GM12878 (cell line): Measurements from ENCODE around the gene TIRAP. TPM values are rescaled to one million over a fixed set of nuclear protein-coding genes. Genes with fewer than 3 reads are reported as not detected.
A peak's percentile ranks its signal among the peaks of the same experiment; 100 is the strongest.

Source experiments
- ATAC-seq: fragments of 200-7000 bp; cut with Tn5 transposase; 3 replicates; pipeline ENCODE4 v1.9.1; 2020; ENCODE audit warnings: mild to moderate bottlenecking, moderate library complexity
- BruUV-seq: library from RNA; stranded (reverse); fragments of 400-500 nt; replicated peaks from 2 replicates; lab custom pipeline; 2021; lab: Mats Ljungman, UMichigan
- CTCF ChIA-PET: fragments of 300-600 bp; sonication (Branson Sonifier 250); formaldehyde crosslinking; extraction: SDS; loops from one replicate; lab custom pipeline; 2021; ENCODE audit warnings: inconsistent platforms; lab: Yijun Ruan, JAX
- POLR2A ChIA-PET: fragments of 350-600 bp; formaldehyde crosslinking; extraction: SDS; loops from one replicate; lab custom pipeline; 2021; ENCODE audit warnings: inconsistent platforms; lab: Charles Lee
- RAD21 ChIA-PET: fragments of 300-600 bp; sonication (Branson Sonifier 250); formaldehyde crosslinking; loops from one replicate; lab custom pipeline; 2023; ENCODE audit warnings: antibody characterized with exemption; ENCODE audit not compliant: unreplicated experiment; lab: Charles Lee
- SMC1A ChIA-PET: fragments of 300-600 bp; sonication (Branson Sonifier 250); formaldehyde crosslinking; loops from one replicate; lab custom pipeline; 2023; ENCODE audit not compliant: unreplicated experiment, uncharacterized antibody; lab: Charles Lee
- DNase-seq: peaks from one replicate; pipeline ENCODE4 v3.0.0-alpha.2; 2011; ENCODE audit warnings: low read depth, low spot score
- FAIRE-seq: peaks from 3 replicates; lab custom pipeline; 2011; peaks lifted over from hg19 to GRCh38; lab: Jason Lieb, UNC
- H2AFZ ChIP-seq: 2 replicates; pipeline ENCODE4 v1.6.0; 2011; ENCODE audit warnings: low read depth, low read length, control low read depth; ENCODE audit not compliant: control insufficient read depth
- H3K27ac ChIP-seq: 2 replicates; pipeline ENCODE4 v1.5.1; 2011; ENCODE audit warnings: control low read depth; ENCODE audit not compliant: control insufficient read depth, insufficient read depth
- H3K27me3 ChIP-seq, 2 experiments: replicated peaks in 1 of 2; 2 replicates each; pipeline versions ENCODE4 v1.6.0 to v1.6.1; 2011; ENCODE audit warnings: low read length in 1 of 2; ENCODE audit not compliant: control insufficient read depth in 2 of 2, insufficient read depth in 2 of 2
- H3K36me3 ChIP-seq, 2 experiments: 2 replicates each; pipeline ENCODE4 v1.5.1; 2011; ENCODE audit warnings: low read length in 1 of 2; ENCODE audit not compliant: control insufficient read depth in 2 of 2, insufficient read depth in 2 of 2
- H3K4me1 ChIP-seq: 2 replicates; pipeline ENCODE4 v1.6.1; 2011; ENCODE audit warnings: mild to moderate bottlenecking, low read length, moderate library complexity, mixed read lengths; ENCODE audit not compliant: control insufficient read depth, insufficient read depth
- H3K4me2 ChIP-seq: 2 replicates; pipeline ENCODE4 v1.6.0; 2011; ENCODE audit warnings: control low read depth; ENCODE audit not compliant: control insufficient read depth, insufficient read depth
- H3K4me3 ChIP-seq: fragments of 200-600 bp; sonication (generic); 2 replicates; pipeline ENCODE4 v1.5.1; 2016
- H3K79me2 ChIP-seq: 2 replicates; pipeline ENCODE4 v1.6.0; 2011; ENCODE audit warnings: low read length; ENCODE audit not compliant: control insufficient read depth, insufficient read depth
- H3K9ac ChIP-seq: 2 replicates; pipeline ENCODE4 v1.8.0; 2011; ENCODE audit warnings: low read length, control low read depth, mixed read lengths; ENCODE audit not compliant: control insufficient read depth, insufficient read depth
- H3K9me3 ChIP-seq: replicated peaks from 3 replicates; pipeline ENCODE4 v1.5.1; 2011; ENCODE audit warnings: mild to moderate bottlenecking, low read length; ENCODE audit not compliant: control insufficient read depth, insufficient read depth
- H4K20me1 ChIP-seq: 2 replicates; pipeline ENCODE4 v1.6.0; 2011; ENCODE audit not compliant: control insufficient read depth, insufficient read depth
- ASH2L ChIP-seq: fragments of 300-600, 200-600 bp; sonication (generic); IDR thresholded peaks from 2 replicates; pipeline ENCODE4 v1.6.1; 2017; ENCODE audit warnings: low read depth, mild to moderate bottlenecking, borderline replicate concordance
- CREM ChIP-seq: IDR thresholded peaks from 2 replicates; pipeline ENCODE4 v1.6.1; 2014; ENCODE audit warnings: antibody characterized with exemption, low read depth
- DPF2 ChIP-seq: fragments of 450-650 bp; IDR thresholded peaks from 2 replicates; pipeline ENCODE4 v1.6.1; 2017; ENCODE audit warnings: mild to moderate bottlenecking
- NR2F1 ChIP-seq: fragments of 450-650 bp; conservative IDR thresholded peaks from 2 replicates; pipeline ENCODE4 v1.6.1; 2017; ENCODE audit warnings: mild to moderate bottlenecking
- RAD21 ChIP-seq: IDR thresholded peaks from 2 replicates; pipeline ENCODE4 v1.6.1; 2011; ENCODE audit warnings: mild to moderate bottlenecking, low read depth, low read length, moderate library complexity; ENCODE audit not compliant: insufficient read depth
- RUNX3 ChIP-seq: IDR thresholded peaks from 2 replicates; pipeline ENCODE4 v1.6.1; 2012; ENCODE audit warnings: low read length, inconsistent platforms
- WGBS: methylation state at CpG from one replicate; pipeline ENCODE4 v1.1.6; 2016; ENCODE audit warnings: low lambda C conversion rate; ENCODE audit not compliant: insufficient replicate concordance, insufficient coverage; ENCODE audit errors: missing lambda C conversion rate; 5-methylcytosine and 5-hydroxymethylcytosine counted together
- in situ Hi-C: fragments of 300-500 bp; cut with MboI; formaldehyde crosslinking; loops from 9 replicates; pipeline ENCODE4 v1.14.3; 2018; ENCODE audit warnings: mixed read lengths
- intact Hi-C: fragments of 100-400 bp; cut with micrococcal nuclease; formaldehyde crosslinking; loops from one replicate; pipeline ENCODE4 v1.14.2; 2022; ENCODE audit not compliant: unreplicated experiment
- polyA plus RNA-seq, 11 experiments: library from polyadenylated mRNA; depleted of rRNA in 4 of 11; unstranded in 6 of 11; stranded (reverse) in 5 of 11; fragments of >200 nt; fragmentation: Nextera tagmentation in 4 of 11; fragmentation: Illumina TruSeq in 1 of 11; extraction: Ambion mirVana in 4 of 11; extraction: Trizol in 1 of 11; gene quantifications; 1 replicate in 1 of 11; 2 replicates in 10 of 11; pipeline versions ENCODE4 v1.2.1 to v1.2.3, GENCODE V29; 2011 to 2016; ENCODE audit warnings: inconsistent platforms in 2 of 11, missing spikeins in 2 of 11, low read depth in 1 of 11
- total RNA-seq, 4 experiments: library from RNA; depleted of rRNA in 3 of 4; stranded (reverse); fragments of >200 nt in 3 of 4; fragmentation: Illumina TruSeq in 1 of 4; extraction: Trizol in 1 of 4; gene quantifications; 2 replicates each; pipeline versions ENCODE4 v1.2.1 to v1.2.3, GENCODE V29; 2013 to 2021
- TF ChIP-seq, protein P1 (sequence below): IDR thresholded peaks from 2 replicates; pipeline ENCODE4 v1.6.1; 2012; ENCODE audit warnings: low read length, inconsistent platforms
- TF ChIP-seq, protein P2 (sequence below): fragments of 450-650 bp; conservative IDR thresholded peaks from 2 replicates; pipeline ENCODE4 v1.6.1; 2017; ENCODE audit warnings: mild to moderate bottlenecking, moderate library complexity
- TF ChIP-seq, protein P3 (sequence below): IDR thresholded peaks from 2 replicates; pipeline ENCODE4 v1.6.1; 2011; ENCODE audit warnings: mild to moderate bottlenecking, low read depth, low read length, moderate library complexity; ENCODE audit not compliant: insufficient replicate concordance
- TF ChIP-seq, protein P4 (sequence below): fragments of 450-650 bp; formaldehyde crosslinking; IDR thresholded peaks from 2 replicates; pipeline ENCODE4 v1.4.0; 2020; ENCODE audit warnings: mild to moderate bottlenecking, moderate library complexity
- TF ChIP-seq, protein P5 (sequence below): fragments of 450-650 bp; IDR thresholded peaks from 2 replicates; pipeline ENCODE4 v1.6.1; 2017; ENCODE audit warnings: mild to moderate bottlenecking

Gene TIRAP
- total and polyA plus RNA-seq, 10 of the 15 experiments (the other 5 are each of a cell fraction or from before 2014, with no cell fraction given), result 0.76 to 9.9 (median 4.7) TPM

DNA sequence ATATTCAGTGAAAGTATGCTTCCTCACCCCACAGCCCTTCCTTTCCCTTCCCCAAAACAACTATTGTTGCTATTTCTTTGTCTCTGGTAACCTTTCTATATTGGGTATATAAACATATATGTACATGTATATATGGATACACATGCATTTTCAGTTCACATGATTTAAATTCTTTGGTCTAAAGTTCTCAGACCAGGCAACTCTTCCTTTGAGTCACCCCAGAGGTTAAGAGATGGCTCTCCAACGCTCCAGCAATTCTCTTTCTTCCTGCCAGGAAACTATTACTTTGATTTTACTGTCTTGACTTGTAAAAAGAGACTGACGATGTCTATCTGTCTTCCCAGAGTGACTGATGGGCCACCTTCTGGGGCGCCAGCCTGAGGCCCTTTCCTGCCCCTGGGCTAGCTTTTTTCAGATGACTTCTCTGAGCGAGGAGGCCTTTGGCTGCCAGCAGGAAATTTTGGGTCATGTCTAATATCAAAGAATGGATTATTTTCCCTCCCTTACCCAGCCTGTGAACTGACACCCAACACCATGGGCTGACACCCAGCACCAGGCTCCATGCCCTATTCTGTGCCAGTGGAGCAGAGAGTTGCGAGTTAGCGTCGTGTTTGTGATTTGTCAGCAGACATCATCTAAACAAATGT, 58.2 kb downstream of the TIRAP start (continued):
- no peak for TF ChIP-seq ASH2L
- no peak for TF ChIP-seq DPF2
- TF ChIP-seq RAD21, result no peak
- TF ChIP-seq RUNX3, result peak; percentile 34; the same call in 1 of the 2 replicates
- TF ChIP-seq, all 136 proteins: peak for 7

DNA sequence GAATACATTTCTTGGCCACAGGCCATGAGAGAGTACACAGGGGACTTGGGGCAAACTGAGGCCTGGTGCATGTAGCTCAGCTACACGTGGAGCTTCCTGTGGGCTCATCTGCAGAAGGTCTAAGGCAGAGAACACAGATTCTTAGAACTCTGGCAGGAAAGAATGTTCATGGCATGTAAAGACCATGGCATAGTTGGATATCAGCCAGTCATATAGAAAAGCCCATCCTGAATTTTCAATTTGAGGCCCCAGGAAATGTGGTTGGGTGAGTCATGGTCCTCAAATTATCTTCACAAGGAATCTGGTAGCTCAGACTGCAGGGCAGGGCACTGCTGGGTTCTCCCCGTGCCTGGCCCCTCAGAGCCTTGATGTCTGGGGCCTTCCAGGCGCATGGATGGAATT, 58.9 kb downstream of the TIRAP start:
- Histone ChIP-seq H3K27ac (peak overlapping the region; percentile 39; the same call in 1 of the 2 replicates), H4K20me1 (no peaks in the 10 kb centered on the region), H3K4me3 (no peak overlapping the region), H3K36me3 (peaks cover 30 to 46% of the 10 kb centered on the region in 2 experiments), H3K79me2 (no peaks in the 10 kb centered on the region), H3K4me2 (no peak overlapping the region), H3K9me3 (no peaks in the 10 kb centered on the region), H2AFZ (no peak overlapping the region), H3K9ac (no peak overlapping the region), H3K27me3 (no peaks in the 10 kb centered on the region), H3K4me1 (peaks cover 10% of the 10 kb centered on the region)
- SMC1A ChIA-PET, result no interaction called here
- intact Hi-C loops, result no loop called here
- ATAC-seq (no peak), FAIRE-seq (no peak), DNase-seq (no peak)
- TF ChIP-seq, protein P1, sequence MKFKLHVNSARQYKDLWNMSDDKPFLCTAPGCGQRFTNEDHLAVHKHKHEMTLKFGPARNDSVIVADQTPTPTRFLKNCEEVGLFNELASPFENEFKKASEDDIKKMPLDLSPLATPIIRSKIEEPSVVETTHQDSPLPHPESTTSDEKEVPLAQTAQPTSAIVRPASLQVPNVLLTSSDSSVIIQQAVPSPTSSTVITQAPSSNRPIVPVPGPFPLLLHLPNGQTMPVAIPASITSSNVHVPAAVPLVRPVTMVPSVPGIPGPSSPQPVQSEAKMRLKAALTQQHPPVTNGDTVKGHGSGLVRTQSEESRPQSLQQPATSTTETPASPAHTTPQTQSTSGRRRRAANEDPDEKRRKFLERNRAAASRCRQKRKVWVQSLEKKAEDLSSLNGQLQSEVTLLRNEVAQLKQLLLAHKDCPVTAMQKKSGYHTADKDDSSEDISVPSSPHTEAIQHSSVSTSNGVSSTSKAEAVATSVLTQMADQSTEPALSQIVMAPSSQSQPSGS, result no peak
- TF ChIP-seq, protein P2, sequence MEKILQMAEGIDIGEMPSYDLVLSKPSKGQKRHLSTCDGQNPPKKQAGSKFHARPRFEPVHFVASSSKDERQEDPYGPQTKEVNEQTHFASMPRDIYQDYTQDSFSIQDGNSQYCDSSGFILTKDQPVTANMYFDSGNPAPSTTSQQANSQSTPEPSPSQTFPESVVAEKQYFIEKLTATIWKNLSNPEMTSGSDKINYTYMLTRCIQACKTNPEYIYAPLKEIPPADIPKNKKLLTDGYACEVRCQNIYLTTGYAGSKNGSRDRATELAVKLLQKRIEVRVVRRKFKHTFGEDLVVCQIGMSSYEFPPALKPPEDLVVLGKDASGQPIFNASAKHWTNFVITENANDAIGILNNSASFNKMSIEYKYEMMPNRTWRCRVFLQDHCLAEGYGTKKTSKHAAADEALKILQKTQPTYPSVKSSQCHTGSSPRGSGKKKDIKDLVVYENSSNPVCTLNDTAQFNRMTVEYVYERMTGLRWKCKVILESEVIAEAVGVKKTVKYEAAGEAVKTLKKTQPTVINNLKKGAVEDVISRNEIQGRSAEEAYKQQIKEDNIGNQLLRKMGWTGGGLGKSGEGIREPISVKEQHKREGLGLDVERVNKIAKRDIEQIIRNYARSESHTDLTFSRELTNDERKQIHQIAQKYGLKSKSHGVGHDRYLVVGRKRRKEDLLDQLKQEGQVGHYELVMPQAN, result no peak
- TF ChIP-seq, protein P3, sequence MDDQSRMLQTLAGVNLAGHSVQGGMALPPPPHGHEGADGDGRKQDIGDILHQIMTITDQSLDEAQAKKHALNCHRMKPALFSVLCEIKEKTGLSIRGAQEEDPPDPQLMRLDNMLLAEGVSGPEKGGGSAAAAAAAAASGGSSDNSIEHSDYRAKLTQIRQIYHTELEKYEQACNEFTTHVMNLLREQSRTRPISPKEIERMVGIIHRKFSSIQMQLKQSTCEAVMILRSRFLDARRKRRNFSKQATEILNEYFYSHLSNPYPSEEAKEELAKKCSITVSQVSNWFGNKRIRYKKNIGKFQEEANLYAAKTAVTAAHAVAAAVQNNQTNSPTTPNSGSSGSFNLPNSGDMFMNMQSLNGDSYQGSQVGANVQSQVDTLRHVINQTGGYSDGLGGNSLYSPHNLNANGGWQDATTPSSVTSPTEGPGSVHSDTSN, result no peak
- TF ChIP-seq, protein P4, sequence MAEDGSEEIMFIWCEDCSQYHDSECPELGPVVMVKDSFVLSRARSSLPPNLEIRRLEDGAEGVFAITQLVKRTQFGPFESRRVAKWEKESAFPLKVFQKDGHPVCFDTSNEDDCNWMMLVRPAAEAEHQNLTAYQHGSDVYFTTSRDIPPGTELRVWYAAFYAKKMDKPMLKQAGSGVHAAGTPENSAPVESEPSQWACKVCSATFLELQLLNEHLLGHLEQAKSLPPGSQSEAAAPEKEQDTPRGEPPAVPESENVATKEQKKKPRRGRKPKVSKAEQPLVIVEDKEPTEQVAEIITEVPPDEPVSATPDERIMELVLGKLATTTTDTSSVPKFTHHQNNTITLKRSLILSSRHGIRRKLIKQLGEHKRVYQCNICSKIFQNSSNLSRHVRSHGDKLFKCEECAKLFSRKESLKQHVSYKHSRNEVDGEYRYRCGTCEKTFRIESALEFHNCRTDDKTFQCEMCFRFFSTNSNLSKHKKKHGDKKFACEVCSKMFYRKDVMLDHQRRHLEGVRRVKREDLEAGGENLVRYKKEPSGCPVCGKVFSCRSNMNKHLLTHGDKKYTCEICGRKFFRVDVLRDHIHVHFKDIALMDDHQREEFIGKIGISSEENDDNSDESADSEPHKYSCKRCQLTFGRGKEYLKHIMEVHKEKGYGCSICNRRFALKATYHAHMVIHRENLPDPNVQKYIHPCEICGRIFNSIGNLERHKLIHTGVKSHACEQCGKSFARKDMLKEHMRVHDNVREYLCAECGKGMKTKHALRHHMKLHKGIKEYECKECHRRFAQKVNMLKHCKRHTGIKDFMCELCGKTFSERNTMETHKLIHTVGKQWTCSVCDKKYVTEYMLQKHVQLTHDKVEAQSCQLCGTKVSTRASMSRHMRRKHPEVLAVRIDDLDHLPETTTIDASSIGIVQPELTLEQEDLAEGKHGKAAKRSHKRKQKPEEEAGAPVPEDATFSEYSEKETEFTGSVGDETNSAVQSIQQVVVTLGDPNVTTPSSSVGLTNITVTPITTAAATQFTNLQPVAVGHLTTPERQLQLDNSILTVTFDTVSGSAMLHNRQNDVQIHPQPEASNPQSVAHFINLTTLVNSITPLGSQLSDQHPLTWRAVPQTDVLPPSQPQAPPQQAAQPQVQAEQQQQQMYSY, result no peak
- no peak for TF ChIP-seq CREM
- TF ChIP-seq NR2F1, result no peak
- TF ChIP-seq, protein P5, sequence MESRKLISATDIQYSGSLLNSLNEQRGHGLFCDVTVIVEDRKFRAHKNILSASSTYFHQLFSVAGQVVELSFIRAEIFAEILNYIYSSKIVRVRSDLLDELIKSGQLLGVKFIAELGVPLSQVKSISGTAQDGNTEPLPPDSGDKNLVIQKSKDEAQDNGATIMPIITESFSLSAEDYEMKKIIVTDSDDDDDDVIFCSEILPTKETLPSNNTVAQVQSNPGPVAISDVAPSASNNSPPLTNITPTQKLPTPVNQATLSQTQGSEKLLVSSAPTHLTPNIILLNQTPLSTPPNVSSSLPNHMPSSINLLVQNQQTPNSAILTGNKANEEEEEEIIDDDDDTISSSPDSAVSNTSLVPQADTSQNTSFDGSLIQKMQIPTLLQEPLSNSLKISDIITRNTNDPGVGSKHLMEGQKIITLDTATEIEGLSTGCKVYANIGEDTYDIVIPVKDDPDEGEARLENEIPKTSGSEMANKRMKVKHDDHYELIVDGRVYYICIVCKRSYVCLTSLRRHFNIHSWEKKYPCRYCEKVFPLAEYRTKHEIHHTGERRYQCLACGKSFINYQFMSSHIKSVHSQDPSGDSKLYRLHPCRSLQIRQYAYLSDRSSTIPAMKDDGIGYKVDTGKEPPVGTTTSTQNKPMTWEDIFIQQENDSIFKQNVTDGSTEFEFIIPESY, result no peak
- POLR2A ChIA-PET, result no interaction called here
- RAD21 ChIA-PET, result no interaction called here
- CTCF ChIA-PET, result no interaction called here
- BruUV-seq, result no TSS peak
- WGBS, result 79% methylated on average over 3 of the region's 3 CpGs
- in situ Hi-C loops, result no loop called here
